ENCODE data around the gene HERC3. TPM values are rescaled to one million over a fixed set of nuclear protein-coding genes. Genes with fewer than 3 reads are reported as not detected.

Gene HERC3
- total RNA-seq, 1 experiment from 2014 or later = 16.9 TPM

DNA sequence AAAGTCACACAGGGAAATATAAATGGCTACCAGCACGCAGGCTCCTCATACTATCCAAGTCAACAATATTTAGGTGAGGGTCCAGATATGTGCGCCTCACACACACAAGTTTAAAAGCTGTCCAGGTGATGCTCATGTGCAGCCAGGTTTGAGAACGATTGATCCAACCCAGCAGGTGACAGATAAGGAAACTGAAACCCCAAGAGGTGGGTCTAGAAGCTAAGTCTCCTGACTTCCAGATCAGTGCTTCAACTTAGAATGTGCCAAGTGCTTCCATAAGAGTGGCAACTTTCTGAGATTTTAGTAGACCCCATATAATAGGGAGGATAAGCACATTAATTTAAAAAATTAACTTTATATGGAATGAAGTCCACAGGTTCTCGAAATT, 159.8 kb downstream of the HERC3 start:
- no peaks in the 10 kb centered on the region for H3K36me3 ChIP-seq (ENCODE audit: low read depth)

DNA sequence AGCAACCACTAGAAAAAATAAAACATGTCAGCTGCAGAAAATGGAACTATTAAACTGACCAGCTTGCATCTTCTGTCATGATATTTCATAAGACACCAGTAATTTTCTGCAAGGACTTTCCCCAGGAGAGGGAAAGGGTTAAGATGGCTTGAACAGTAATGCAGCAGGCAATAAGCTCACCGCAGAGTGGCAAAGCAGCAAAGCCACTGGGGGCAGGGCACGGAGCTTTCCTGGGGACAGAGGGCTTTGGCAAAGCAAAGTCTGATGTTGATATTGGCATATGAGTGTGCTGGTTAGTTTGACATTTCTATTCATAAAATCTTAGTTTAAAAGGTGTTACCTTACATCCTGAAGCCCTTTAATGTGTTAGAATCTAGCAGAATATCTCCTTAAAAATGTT, 160.5 kb downstream of the HERC3 start:
- no peak overlapping the region for H3K4me2 ChIP-seq
- no peaks in the 10 kb centered on the region for H4K20me1 ChIP-seq (ENCODE audit: insufficient read depth)
- ChIA-PET POLR2A (ENCODE audit: unreplicated experiment) (no interaction called here), CTCF (no interaction called here)
- no peaks in the 10 kb centered on the region for H3K9me2 ChIP-seq (ENCODE audit: insufficient read depth)
- no peak overlapping the region for H3K4me3 ChIP-seq
- no peaks in the 10 kb centered on the region for H3K36me3 ChIP-seq (ENCODE audit: low read depth)
- no peaks in the 10 kb centered on the region for H3K79me2 ChIP-seq (ENCODE audit: low read depth)
- DNase-seq = no peak
- H3K27ac ChIP-seq = no peak overlapping the region
- H3F3A ChIP-seq (ENCODE audit: insufficient read depth, low read depth) = no peaks in the 10 kb centered on the region
- no peak overlapping the region for H2AFZ ChIP-seq
- no peaks in the 10 kb centered on the region for H3K4me1 ChIP-seq (replicated peaks; ENCODE audit: insufficient read depth)
- intact Hi-C loops (cut with micrococcal nuclease; ENCODE audit: unreplicated experiment) = no loop called here
- no peak for TF ChIP-seq EZH2 (IDR thresholded peaks at IDR 0.05; ENCODE audit: low read depth)
- TF ChIP-seq, protein P1, sequence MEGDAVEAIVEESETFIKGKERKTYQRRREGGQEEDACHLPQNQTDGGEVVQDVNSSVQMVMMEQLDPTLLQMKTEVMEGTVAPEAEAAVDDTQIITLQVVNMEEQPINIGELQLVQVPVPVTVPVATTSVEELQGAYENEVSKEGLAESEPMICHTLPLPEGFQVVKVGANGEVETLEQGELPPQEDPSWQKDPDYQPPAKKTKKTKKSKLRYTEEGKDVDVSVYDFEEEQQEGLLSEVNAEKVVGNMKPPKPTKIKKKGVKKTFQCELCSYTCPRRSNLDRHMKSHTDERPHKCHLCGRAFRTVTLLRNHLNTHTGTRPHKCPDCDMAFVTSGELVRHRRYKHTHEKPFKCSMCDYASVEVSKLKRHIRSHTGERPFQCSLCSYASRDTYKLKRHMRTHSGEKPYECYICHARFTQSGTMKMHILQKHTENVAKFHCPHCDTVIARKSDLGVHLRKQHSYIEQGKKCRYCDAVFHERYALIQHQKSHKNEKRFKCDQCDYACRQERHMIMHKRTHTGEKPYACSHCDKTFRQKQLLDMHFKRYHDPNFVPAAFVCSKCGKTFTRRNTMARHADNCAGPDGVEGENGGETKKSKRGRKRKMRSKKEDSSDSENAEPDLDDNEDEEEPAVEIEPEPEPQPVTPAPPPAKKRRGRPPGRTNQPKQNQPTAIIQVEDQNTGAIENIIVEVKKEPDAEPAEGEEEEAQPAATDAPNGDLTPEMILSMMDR (conservative IDR thresholded peaks at IDR 0.05) = no peak
- no peaks in the 10 kb centered on the region for H3K9me3 ChIP-seq (ENCODE audit: insufficient read depth, low read depth)
- no peaks in the 10 kb centered on the region for H3K27me3 ChIP-seq (ENCODE audit: insufficient read depth, low read depth)
- BruUV-seq (replicated peaks) = no TSS peak

More for the DNA sequence above, 159.8 kb downstream of the HERC3 start:
- H3K4me1 ChIP-seq (replicated peaks; ENCODE audit: insufficient read depth) = no peaks in the 10 kb centered on the region
- POLR2A ChIA-PET (ENCODE audit: unreplicated experiment) = no interaction called here
- H3K9me2 ChIP-seq (ENCODE audit: insufficient read depth) = no peaks in the 10 kb centered on the region
- H3K27me3 ChIP-seq (ENCODE audit: insufficient read depth, low read depth) = no peaks in the 10 kb centered on the region
- intact Hi-C loops (cut with micrococcal nuclease; ENCODE audit: unreplicated experiment) = no loop called here
- no peak overlapping the region for H3K27ac ChIP-seq
- CTCF ChIA-PET = no interaction called here
- H3F3A ChIP-seq (ENCODE audit: insufficient read depth, low read depth) = no peaks in the 10 kb centered on the region
- TF ChIP-seq, protein P1 (conservative IDR thresholded peaks at IDR 0.05) = no peak
- TF ChIP-seq EZH2 (IDR thresholded peaks at IDR 0.05; ENCODE audit: low read depth) = no peak
- no TSS peak for BruUV-seq (replicated peaks)
- H3K79me2 ChIP-seq (ENCODE audit: low read depth) = no peaks in the 10 kb centered on the region
- H3K9me3 ChIP-seq (ENCODE audit: insufficient read depth, low read depth) = no peaks in the 10 kb centered on the region
- no peak overlapping the region for H3K4me2 ChIP-seq
- no peak overlapping the region for H3K4me3 ChIP-seq
- no peak for DNase-seq
- H2AFZ ChIP-seq = no peak overlapping the region
- no peaks in the 10 kb centered on the region for H4K20me1 ChIP-seq (ENCODE audit: insufficient read depth)

DNA sequence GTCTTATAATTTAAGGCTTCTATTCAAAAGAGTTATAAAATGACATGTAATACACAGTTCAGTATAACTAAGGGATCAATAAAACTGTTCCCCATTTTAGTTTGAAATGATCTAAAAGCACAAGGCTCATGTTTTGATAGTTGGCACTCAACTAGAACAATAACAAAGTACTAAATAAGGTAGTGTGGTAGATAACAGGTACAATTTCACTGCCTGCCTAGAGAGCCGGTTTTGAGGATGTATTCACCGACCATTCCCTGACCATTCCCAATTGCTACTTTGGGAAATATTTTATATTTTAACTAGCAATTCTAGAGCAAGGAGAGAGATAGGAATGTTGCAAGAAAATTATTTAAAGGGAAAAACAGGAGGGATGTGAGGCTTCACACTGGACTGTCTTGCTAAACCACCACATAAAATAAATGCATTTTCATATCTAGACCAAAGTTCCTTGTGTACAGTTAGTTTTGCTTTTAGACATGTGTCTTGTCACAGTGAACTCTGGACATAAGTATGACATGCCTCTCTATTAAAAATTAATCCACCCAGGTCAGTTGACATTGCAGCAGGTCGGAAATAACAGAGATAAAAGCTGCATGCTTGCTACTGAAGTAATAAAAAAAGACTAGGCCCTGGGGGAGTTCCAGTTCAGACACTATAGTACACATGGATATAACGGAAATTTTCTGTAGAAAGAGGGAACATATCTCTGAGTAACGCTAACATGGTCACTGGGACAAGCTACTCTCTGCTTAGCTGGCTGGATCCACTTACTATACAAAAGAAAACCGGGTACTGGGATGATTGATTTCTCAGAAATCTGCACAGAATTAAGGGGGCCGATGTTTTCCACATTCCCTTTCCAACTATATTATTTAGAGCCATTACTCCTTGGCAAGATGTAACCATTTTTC, 161.6 kb downstream of the HERC3 start:
- POLR2A ChIA-PET (ENCODE audit: unreplicated experiment) = no interaction called here

More for the DNA sequence above, 161.6 kb downstream of the HERC3 start:
- Histone ChIP-seq H3K27me3 (ENCODE audit: insufficient read depth, low read depth) (no peaks in the 10 kb centered on the region), H3K9me2 (ENCODE audit: insufficient read depth) (no peaks in the 10 kb centered on the region), H2AFZ (no peak overlapping the region), H3K79me2 (ENCODE audit: low read depth) (no peaks in the 10 kb centered on the region), H3K36me3 (ENCODE audit: low read depth) (no peaks in the 10 kb centered on the region), H4K20me1 (ENCODE audit: insufficient read depth) (no peaks in the 10 kb centered on the region), H3K4me1 (replicated peaks; ENCODE audit: insufficient read depth) (peaks cover 9% of the 10 kb centered on the region; the same call in 1 of the 2 replicates), H3K27ac (no peak overlapping the region), H3F3A (ENCODE audit: insufficient read depth, low read depth) (no peaks in the 10 kb centered on the region), H3K9me3 (ENCODE audit: insufficient read depth, low read depth) (no peaks in the 10 kb centered on the region), H3K4me3 (no peak overlapping the region), H3K4me2 (no peak overlapping the region)
- CTCF ChIA-PET = no interaction called here
- TF ChIP-seq, protein P1 (conservative IDR thresholded peaks at IDR 0.05) = no peak
- TF ChIP-seq EZH2 (IDR thresholded peaks at IDR 0.05; ENCODE audit: low read depth) = no peak
- no TSS peak for BruUV-seq (replicated peaks)
- intact Hi-C loops (cut with micrococcal nuclease; ENCODE audit: unreplicated experiment) = no loop called here
- DNase-seq = no peak
